Measurements from ENCODE around the gene BTN1A1. TPM values are rescaled to one million over a fixed set of nuclear protein-coding genes. Genes with fewer than 3 reads are reported as not detected.

The BTN1A1 gene
- total and polyA plus RNA-seq, 9 of the 15 experiments (the other 6 are each of a cell fraction or from before 2014, with no cell fraction given): 0.01 to 0.15 (median 0.06) TPM; not detected in 4

GRCh38 chr6:26554697-26555504, 54.8 kb downstream of the BTN1A1 start (continued):
- TF ChIP-seq ZBTB11 (CRISPR knock-in tag; IDR thresholded peaks at IDR 0.05) (no peak), MAFG (tag; conservative IDR thresholded peaks at IDR 0.05) (no peak), FOXK1 (CRISPR knock-in tag; IDR thresholded peaks at IDR 0.05; ENCODE audit: borderline replicate concordance) (no peak), ZNF253 (CRISPR knock-in tag; conservative IDR thresholded peaks at IDR 0.05) (no peak), ZNF324 (CRISPR knock-in tag; IDR thresholded peaks at IDR 0.05) (no peak), HOXB6 (CRISPR knock-in tag; IDR thresholded peaks at IDR 0.05; ENCODE audit: borderline replicate concordance) (no peak), POLR3A (IDR thresholded peaks at IDR 0.05; ENCODE audit: borderline replicate concordance, extremely low read depth, insufficient read depth, insufficient read length) (peak; percentile 88), ZNF586 (CRISPR knock-in tag; conservative IDR thresholded peaks at IDR 0.05) (no peak)
- TF ChIP-seq, protein P1, sequence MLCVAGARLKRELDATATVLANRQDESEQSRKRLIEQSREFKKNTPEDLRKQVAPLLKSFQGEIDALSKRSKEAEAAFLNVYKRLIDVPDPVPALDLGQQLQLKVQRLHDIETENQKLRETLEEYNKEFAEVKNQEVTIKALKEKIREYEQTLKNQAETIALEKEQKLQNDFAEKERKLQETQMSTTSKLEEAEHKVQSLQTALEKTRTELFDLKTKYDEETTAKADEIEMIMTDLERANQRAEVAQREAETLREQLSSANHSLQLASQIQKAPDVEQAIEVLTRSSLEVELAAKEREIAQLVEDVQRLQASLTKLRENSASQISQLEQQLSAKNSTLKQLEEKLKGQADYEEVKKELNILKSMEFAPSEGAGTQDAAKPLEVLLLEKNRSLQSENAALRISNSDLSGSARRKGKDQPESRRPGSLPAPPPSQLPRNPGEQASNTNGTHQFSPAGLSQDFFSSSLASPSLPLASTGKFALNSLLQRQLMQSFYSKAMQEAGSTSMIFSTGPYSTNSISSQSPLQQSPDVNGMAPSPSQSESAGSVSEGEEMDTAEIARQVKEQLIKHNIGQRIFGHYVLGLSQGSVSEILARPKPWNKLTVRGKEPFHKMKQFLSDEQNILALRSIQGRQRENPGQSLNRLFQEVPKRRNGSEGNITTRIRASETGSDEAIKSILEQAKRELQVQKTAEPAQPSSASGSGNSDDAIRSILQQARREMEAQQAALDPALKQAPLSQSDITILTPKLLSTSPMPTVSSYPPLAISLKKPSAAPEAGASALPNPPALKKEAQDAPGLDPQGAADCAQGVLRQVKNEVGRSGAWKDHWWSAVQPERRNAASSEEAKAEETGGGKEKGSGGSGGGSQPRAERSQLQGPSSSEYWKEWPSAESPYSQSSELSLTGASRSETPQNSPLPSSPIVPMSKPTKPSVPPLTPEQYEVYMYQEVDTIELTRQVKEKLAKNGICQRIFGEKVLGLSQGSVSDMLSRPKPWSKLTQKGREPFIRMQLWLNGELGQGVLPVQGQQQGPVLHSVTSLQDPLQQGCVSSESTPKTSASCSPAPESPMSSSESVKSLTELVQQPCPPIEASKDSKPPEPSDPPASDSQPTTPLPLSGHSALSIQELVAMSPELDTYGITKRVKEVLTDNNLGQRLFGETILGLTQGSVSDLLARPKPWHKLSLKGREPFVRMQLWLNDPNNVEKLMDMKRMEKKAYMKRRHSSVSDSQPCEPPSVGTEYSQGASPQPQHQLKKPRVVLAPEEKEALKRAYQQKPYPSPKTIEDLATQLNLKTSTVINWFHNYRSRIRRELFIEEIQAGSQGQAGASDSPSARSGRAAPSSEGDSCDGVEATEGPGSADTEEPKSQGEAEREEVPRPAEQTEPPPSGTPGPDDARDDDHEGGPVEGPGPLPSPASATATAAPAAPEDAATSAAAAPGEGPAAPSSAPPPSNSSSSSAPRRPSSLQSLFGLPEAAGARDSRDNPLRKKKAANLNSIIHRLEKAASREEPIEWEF (CRISPR knock-in tag; IDR thresholded peaks at IDR 0.05): peak; percentile 36; the same call in 1 of the 2 replicates
- TF ChIP-seq, protein P2, sequence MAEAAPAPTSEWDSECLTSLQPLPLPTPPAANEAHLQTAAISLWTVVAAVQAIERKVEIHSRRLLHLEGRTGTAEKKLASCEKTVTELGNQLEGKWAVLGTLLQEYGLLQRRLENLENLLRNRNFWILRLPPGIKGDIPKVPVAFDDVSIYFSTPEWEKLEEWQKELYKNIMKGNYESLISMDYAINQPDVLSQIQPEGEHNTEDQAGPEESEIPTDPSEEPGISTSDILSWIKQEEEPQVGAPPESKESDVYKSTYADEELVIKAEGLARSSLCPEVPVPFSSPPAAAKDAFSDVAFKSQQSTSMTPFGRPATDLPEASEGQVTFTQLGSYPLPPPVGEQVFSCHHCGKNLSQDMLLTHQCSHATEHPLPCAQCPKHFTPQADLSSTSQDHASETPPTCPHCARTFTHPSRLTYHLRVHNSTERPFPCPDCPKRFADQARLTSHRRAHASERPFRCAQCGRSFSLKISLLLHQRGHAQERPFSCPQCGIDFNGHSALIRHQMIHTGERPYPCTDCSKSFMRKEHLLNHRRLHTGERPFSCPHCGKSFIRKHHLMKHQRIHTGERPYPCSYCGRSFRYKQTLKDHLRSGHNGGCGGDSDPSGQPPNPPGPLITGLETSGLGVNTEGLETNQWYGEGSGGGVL (CRISPR knock-in tag; IDR thresholded peaks at IDR 0.05): no peak
- TF ChIP-seq, protein P3, sequence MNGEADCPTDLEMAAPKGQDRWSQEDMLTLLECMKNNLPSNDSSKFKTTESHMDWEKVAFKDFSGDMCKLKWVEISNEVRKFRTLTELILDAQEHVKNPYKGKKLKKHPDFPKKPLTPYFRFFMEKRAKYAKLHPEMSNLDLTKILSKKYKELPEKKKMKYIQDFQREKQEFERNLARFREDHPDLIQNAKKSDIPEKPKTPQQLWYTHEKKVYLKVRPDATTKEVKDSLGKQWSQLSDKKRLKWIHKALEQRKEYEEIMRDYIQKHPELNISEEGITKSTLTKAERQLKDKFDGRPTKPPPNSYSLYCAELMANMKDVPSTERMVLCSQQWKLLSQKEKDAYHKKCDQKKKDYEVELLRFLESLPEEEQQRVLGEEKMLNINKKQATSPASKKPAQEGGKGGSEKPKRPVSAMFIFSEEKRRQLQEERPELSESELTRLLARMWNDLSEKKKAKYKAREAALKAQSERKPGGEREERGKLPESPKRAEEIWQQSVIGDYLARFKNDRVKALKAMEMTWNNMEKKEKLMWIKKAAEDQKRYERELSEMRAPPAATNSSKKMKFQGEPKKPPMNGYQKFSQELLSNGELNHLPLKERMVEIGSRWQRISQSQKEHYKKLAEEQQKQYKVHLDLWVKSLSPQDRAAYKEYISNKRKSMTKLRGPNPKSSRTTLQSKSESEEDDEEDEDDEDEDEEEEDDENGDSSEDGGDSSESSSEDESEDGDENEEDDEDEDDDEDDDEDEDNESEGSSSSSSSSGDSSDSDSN (IDR thresholded peaks at IDR 0.05; ENCODE audit: borderline replicate concordance in 1 of 2, low read depth in 2 of 2, low read length in 2 of 2): 0 out of 4 replicates have a peak, but pooled peaks have one; percentile 6 to 40
